Stimulated activated CD4-positive, alpha-beta T cell treated with anti-CD3 and anti-CD28 coated beads, TNF-alpha, amount 100 ng/mL, for 24 hours (primary cell): ENCODE data around the gene PPP2R5A.

Experiments
- DNase-seq, 3 experiments: peaks; one replicate each; pipeline ENCODE4 v3.0.0-alpha.2; 2020; ENCODE audit warnings: low read depth in 3 of 3

PPP2R5A gene

GRCh38 chr1:212284744-212285684 lies at the start of gene PPP2R5A:
Gene PPP2R5A, plus strand, starts transcription at chr1:212285410. Its CDS starts 701 bp downstream, at chr1:212286111.
- DNase-seq = peak; percentile 96 to 97 (median 97)

GRCh38 chr1:212235857-212236256 lies 49.4 kb upstream of the PPP2R5A start:
- DNase-seq = no peak

GRCh38 chr1:212236664-212237220 lies 48.5 kb upstream of the PPP2R5A start:
- DNase-seq = no peak

DNA sequence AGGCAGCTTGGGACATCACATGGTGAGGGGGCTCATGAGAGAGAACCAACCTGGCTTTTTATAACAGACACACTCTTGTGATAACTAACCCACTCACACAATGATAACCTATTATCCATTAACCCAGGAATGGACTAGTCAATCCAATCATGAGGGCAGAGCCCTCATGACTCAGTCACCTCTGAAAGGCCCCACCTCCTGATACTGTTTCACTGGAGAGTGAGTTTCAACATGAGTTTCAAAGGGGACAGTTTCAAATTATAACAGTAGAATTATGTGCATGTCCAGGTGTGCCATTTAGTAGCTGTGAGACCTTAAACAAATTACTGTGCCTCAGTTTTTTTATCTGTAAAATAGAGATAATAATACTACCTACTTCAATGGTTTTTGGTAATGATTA lies 47.6 kb upstream of the PPP2R5A start:
- no peak for DNase-seq

- no peak for DNase-seq
These were observed 46.7 kb upstream of the PPP2R5A start for GRCh38 chr1:212238552-212238951.

- no peak for DNase-seq
These were observed 43.7 kb upstream of the PPP2R5A start for GRCh38 chr1:212241501-212241900.

- no peak for DNase-seq
These were observed 43.3 kb upstream of the PPP2R5A start for GRCh38 chr1:212241957-212242287.

DNA sequence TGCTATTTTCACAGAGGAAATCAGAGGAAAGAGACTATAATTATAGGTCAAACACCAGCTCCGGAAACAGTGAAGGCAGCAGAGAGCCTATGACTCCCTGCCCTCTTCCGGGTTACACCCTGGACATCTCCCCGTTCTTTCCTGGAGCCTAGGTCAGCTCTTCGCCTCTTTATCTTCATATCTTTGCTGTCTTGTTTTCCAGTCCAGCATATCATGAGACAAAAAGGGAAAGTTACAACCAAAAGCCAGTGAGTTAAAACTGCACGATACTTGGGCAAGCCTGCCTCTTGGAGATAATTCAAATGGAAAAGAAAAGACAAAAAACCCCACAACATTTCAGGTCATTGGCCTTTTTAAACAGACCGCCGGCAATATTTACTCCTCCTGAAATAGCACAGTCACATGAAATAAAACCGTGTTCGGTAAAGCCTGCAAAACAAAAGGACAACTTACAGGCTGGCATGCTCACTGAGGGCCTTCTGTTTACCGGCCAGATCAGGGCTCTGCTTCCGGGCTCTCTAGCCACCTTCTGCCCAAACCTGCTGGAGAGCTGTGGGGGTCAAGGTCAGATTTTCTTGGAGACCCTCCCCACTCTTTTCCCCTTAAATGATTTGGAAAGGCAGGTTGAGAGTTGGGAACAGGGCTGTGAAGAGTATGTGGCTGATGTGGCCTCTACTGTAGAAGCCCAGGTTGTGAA lies 42.8 kb upstream of the PPP2R5A start:
- DNase-seq = no peak

- no peak for DNase-seq
These were observed 42.3 kb upstream of the PPP2R5A start for GRCh38 chr1:212242985-212243308.

- DNase-seq = no peak
These were observed 40.8 kb upstream of the PPP2R5A start for GRCh38 chr1:212244441-212244840.

GRCh38 chr1:212247179-212247721 lies 38.0 kb upstream of the PPP2R5A start:
- no peak for DNase-seq

GRCh38 chr1:212247988-212248387 lies 37.2 kb upstream of the PPP2R5A start:
- no peak for DNase-seq

DNA sequence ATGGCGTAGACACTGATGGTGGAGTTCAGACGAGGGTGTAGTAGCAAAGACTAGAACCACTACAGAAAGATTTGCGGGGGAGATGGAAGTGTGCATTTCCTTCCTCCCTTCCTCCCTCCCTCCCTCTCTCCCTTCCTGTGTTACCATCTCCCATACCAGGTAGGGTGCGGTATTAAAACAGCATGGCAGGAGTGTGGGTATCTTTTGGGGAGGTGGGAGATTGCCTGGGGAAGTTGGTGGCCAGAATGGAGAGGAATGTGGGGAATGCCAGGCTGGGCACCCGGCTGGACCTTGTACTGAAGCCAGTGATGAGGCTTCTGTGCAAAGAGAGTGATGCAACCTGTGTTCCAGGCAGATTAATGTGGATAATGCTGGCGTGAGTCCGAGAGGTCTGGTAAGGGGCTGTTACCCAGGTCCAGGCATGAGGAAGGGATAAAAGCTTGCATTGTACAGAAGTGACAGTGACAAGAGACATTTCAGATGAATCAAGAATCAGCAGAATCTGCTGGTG lies 30.3 kb upstream of the PPP2R5A start:
- no peak for DNase-seq

DNA sequence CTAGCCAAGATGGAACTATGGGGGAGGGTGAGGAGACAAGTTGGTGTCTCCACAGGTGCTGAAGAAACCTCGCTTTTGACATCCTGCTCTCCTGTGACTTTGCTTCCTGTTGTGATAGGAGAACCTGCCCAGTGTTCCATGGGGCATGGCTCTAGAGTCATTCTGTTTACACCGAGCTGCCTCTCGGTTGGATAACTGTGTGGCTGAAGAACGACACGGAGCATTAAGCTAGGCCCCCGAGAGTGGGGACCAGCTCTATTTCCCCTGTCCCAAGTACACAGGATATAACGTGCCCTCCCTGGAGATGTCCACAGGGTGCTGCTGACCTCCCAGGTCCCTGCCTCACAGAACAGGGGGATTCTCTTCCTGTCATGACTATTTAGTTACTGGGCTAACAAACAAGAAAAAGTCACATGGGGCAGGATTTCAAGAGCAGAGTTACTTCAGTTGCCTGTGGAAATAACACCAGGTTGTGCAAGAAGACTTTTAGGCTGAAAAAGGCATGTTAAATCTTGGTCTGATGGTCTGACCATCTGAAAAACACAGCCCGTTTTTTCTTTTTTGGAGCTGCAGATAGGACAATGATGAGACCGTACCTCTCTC lies 29.4 kb upstream of the PPP2R5A start:
- no peak for DNase-seq

- no peak for DNase-seq
These were observed 28.8 kb upstream of the PPP2R5A start for GRCh38 chr1:212256369-212256768.

DNA sequence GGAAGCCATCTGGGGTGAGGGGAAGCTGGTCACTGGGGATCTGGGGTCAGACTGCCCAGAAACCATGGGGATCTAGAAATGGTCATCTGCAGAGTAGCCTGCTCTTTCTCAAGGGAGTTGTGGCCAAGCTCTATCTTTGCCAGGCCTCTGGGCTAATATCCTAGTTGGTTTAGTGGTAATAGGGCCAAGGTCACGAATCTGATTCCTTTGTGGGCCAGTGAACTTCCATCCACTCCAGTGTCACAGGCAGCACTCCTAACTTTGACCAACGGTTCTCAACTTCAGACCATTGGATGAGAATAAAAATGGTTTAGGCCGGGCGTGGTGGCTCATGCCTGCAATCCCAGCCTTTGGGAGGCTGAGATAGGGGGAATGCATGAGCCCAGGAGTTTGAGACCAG lies 28.1 kb upstream of the PPP2R5A start:
- DNase-seq = no peak

- no peak for DNase-seq
These were observed 25.3 kb upstream of the PPP2R5A start for GRCh38 chr1:212259693-212260480.

- no peak for DNase-seq
These were observed 24.5 kb upstream of the PPP2R5A start for GRCh38 chr1:212260557-212261355.

GRCh38 chr1:212261361-212261929 lies 23.8 kb upstream of the PPP2R5A start:
- no peak for DNase-seq

GRCh38 chr1:212267017-212267416 lies 18.2 kb upstream of the PPP2R5A start:
- DNase-seq = no peak
